GM23338 (cell line): ENCODE data around the gene MAP2K7. TPM values are rescaled to one million over a fixed set of nuclear protein-coding genes. Genes with fewer than 3 reads are reported as not detected.

Experiments
- ATAC-seq: fragments of 200-7000 bp; cut with Tn5 transposase; 3 replicates; pipeline ENCODE4 v1.9.1; 2020
- DNase-seq: peaks from one replicate; pipeline ENCODE4 v3.0.0-alpha.2; 2015; ENCODE audit warnings: low spot score
- H2AFZ ChIP-seq: fragments of 200-600 bp; sonication (generic); 2 replicates; pipeline ENCODE4 v1.8.0; 2016; ENCODE audit warnings: antibody characterized with exemption, mild to moderate bottlenecking, moderate library complexity
- H3F3A ChIP-seq: fragments of 200-600 bp; sonication (generic); replicated peaks from 2 replicates; pipeline ENCODE4 v1.8.0; 2017; ENCODE audit warnings: antibody characterized with exemption, mixed run types, low read depth
- H3K27ac ChIP-seq: fragments of 200-600 bp; sonication (generic); 2 replicates; pipeline ENCODE4 v1.6.1; 2016; ENCODE audit warnings: low read depth
- H3K27me3 ChIP-seq: fragments of 200-600 bp; sonication (generic); 2 replicates; pipeline ENCODE4 v1.8.0; 2016; ENCODE audit warnings: mild to moderate bottlenecking, mixed run types, moderate library complexity; ENCODE audit not compliant: insufficient read depth
- H3K36me3 ChIP-seq: fragments of 200-600 bp; sonication (generic); 2 replicates; pipeline ENCODE4 v1.8.0; 2016; ENCODE audit warnings: mild to moderate bottlenecking; ENCODE audit not compliant: insufficient read depth
- H3K4me1 ChIP-seq: fragments of 200-600 bp; sonication (generic); 2 replicates; pipeline ENCODE4 v1.8.0; 2016; ENCODE audit warnings: mild to moderate bottlenecking, moderate library complexity; ENCODE audit not compliant: insufficient read depth
- H3K4me2 ChIP-seq: fragments of 200-600 bp; sonication (generic); 2 replicates; pipeline ENCODE4 v1.7.1; 2017; ENCODE audit warnings: mixed run types
- H3K4me3 ChIP-seq: fragments of 200-600 bp; sonication (generic); 2 replicates; pipeline ENCODE4 v1.6.1; 2016; ENCODE audit warnings: mixed run types
- H3K79me2 ChIP-seq: fragments of 200-600 bp; sonication (generic); replicated peaks from 2 replicates; pipeline ENCODE4 v1.8.0; 2017; ENCODE audit warnings: mild to moderate bottlenecking; ENCODE audit not compliant: insufficient read depth
- H3K9me2 ChIP-seq: fragments of 200-600 bp; sonication (generic); 2 replicates; pipeline ENCODE4 v1.8.0; 2017; ENCODE audit not compliant: insufficient read depth
- H4K20me1 ChIP-seq: fragments of 200-600 bp; sonication (generic); replicated peaks from 2 replicates; pipeline ENCODE4 v1.8.0; 2017; ENCODE audit warnings: mild to moderate bottlenecking; ENCODE audit not compliant: insufficient read depth
- H3K27ac Mint-ChIP-seq: 2 replicates; pipeline ENCODE4 v1.8.0; 2020; ENCODE audit warnings: inconsistent platforms, mild to moderate bottlenecking, moderate library complexity, mixed read lengths
- H3K27me3 Mint-ChIP-seq: 3 replicates; pipeline ENCODE4 v1.8.0; 2022; ENCODE audit warnings: low read depth, mild to moderate bottlenecking, moderate library complexity, mixed read lengths, inconsistent platforms; ENCODE audit not compliant: insufficient read depth, poor library complexity
- H3K36me3 Mint-ChIP-seq: 3 replicates; pipeline ENCODE4 v1.8.0; 2021; ENCODE audit warnings: low read depth, mild to moderate bottlenecking, inconsistent platforms, moderate library complexity, mixed read lengths
- H3K4me1 Mint-ChIP-seq: 3 replicates; pipeline ENCODE4 v1.8.0; 2020; ENCODE audit warnings: mild to moderate bottlenecking, inconsistent platforms, mixed read lengths
- H3K4me3 Mint-ChIP-seq: 3 replicates; pipeline ENCODE4 v1.8.0; 2021; ENCODE audit warnings: moderate library complexity, mild to moderate bottlenecking, inconsistent platforms, mixed read lengths
- H3K9me3 Mint-ChIP-seq: 3 replicates; pipeline ENCODE4 v1.8.0; 2020; ENCODE audit warnings: moderate library complexity, mild to moderate bottlenecking, inconsistent platforms, mixed read lengths
- CREB1 ChIP-seq: fragments of 250-450 bp; sonication (Bioruptor Pico); IDR thresholded peaks from 2 replicates; pipeline ENCODE4 v1.5.0; 2020; ENCODE audit warnings: low read depth, mild to moderate bottlenecking, moderate library complexity
- EZH2 ChIP-seq: fragments of 200-600 bp; sonication (generic); IDR thresholded peaks from one replicate; pipeline ENCODE4 v1.8.0; 2017; ENCODE audit warnings: antibody characterized with exemption, mild to moderate bottlenecking, low read depth; ENCODE audit not compliant: unreplicated experiment
- EZH2phosphoT487 ChIP-seq: fragments of 200-600 bp; sonication (generic); IDR thresholded peaks from one replicate; pipeline ENCODE4 v1.8.1; 2018; ENCODE audit warnings: antibody characterized with exemption; ENCODE audit not compliant: unreplicated experiment
- JUNB ChIP-seq: IDR thresholded peaks from one replicate; pipeline ENCODE4 v1.6.1; 2016; ENCODE audit warnings: antibody characterized with exemption; ENCODE audit not compliant: unreplicated experiment
- NANOG ChIP-seq: IDR thresholded peaks from 2 replicates; pipeline ENCODE4 v1.6.1; 2016; ENCODE audit warnings: antibody characterized with exemption, borderline replicate concordance
- POLR2AphosphoS5 ChIP-seq: IDR thresholded peaks from 2 replicates; pipeline ENCODE4 v1.6.1; 2016; ENCODE audit warnings: antibody characterized with exemption, low read depth
- STAT1 ChIP-seq: IDR thresholded peaks from one replicate; pipeline ENCODE4 v1.6.1; 2016; ENCODE audit warnings: antibody characterized with exemption; ENCODE audit not compliant: unreplicated experiment
- ZNF114 ChIP-seq: fragments of 250-450 bp; sonication (Bioruptor Pico); IDR thresholded peaks from 2 replicates; pipeline ENCODE4 v1.5.0; 2020; ENCODE audit warnings: mild to moderate bottlenecking, moderate library complexity
- ZNF331 ChIP-seq: fragments of 250-450 bp; sonication (Bioruptor Pico); IDR thresholded peaks from 2 replicates; pipeline ENCODE4 v1.5.0; 2020; ENCODE audit warnings: low read depth, mild to moderate bottlenecking, moderate library complexity
- polyA plus RNA-seq: library from polyadenylated mRNA; unstranded; fragments of >200 nt; fragmentation: Nextera tagmentation; extraction: Ambion mirVana; gene quantifications from 2 replicates; pipeline ENCODE4 v1.2.1, GENCODE V29; 2016
- total RNA-seq: library from RNA; depleted of rRNA; stranded (reverse); fragments of >200 nt; shearing (Covaris generic); gene quantifications from 2 replicates; pipeline ENCODE4 v1.2.3, GENCODE V29; 2014
- TF ChIP-seq, protein P1 (sequence below): IDR thresholded peaks from 2 replicates; pipeline ENCODE4 v1.6.1; 2016; ENCODE audit warnings: antibody characterized with exemption
- TF ChIP-seq, protein P2 (sequence below), 2 experiments: fragments of 200-600 bp in 1 of 2; sonication (generic) in 1 of 2; conservative IDR thresholded peaks; 2 replicates each; pipeline versions ENCODE4 v1.5.1 to v1.6.1; 2016 to 2017; ENCODE audit warnings: antibody characterized with exemption in 2 of 2, low read depth in 2 of 2, mild to moderate bottlenecking in 2 of 2, moderate library complexity in 1 of 2
- TF ChIP-seq, protein P3 (sequence below): fragments of 250-450 bp; sonication (Bioruptor Pico); IDR thresholded peaks from 2 replicates; pipeline ENCODE4 v1.5.0; 2020; ENCODE audit warnings: mild to moderate bottlenecking, moderate library complexity
- TF ChIP-seq, protein P4 (sequence below): IDR thresholded peaks from one replicate; pipeline ENCODE4 v1.6.1; 2018; ENCODE audit warnings: antibody characterized with exemption; ENCODE audit not compliant: unreplicated experiment

The MAP2K7 gene
- total and polyA plus RNA-seq, 2 experiments from 2014 or later: 11.3 to 22.6 TPM

DNA sequence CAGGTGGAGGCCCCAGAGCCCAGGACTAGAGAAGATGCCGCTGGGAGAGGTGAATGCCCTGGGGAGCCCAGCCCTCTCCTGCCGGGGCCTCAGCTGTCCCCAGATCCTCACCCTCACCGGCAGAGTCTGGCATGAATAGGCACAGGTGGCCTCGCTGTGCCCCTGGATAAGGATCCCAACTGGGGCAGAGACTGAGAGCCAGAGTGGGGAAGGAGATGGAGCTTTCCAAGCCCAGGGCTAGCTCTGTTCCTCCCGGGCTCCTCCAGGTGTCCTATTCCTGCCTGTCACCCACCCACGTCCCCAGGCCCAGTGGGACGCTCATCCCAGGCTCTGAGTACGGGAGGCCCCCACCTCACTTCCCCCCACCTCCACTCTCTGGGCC lies 46.0 kb upstream of the MAP2K7 start:
- ATAC-seq: no peak; the same call in 2 of the 3 replicates

More for the DNA sequence above, 46.0 kb upstream of the MAP2K7 start:
- Mint-ChIP-seq H3K9me3 (no peaks in the 10 kb centered on the region), H3K4me1 (peaks cover 38% of the 10 kb centered on the region), H3K36me3 (no peaks in the 10 kb centered on the region; the same call in 2 of the 3 replicates), H3K27ac (no peak overlapping the region), H3K27me3 (peaks cover 29% of the 10 kb centered on the region), H3K4me3 (peak overlapping the region; percentile 61)
- Histone ChIP-seq H3F3A (0 out of 2 replicates have a peak, but pooled peaks cover 6% of the 10 kb centered on the region), H3K27ac (no peak overlapping the region), H3K4me1 (peaks cover 31% of the 10 kb centered on the region), H2AFZ (0 out of 2 replicates have a peak overlapping the region, but pooled peaks have one; percentile 56), H3K36me3 (no peaks in the 10 kb centered on the region), H3K4me2 (peak overlapping the region; percentile 84), H3K4me3 (peak overlapping the region; percentile 57), H3K27me3 (peaks cover 14% of the 10 kb centered on the region), H3K79me2 (no peaks in the 10 kb centered on the region), H3K9me2 (no peaks in the 10 kb centered on the region), H4K20me1 (no peaks in the 10 kb centered on the region)
- no peak for TF ChIP-seq CREB1 (CRISPR knock-in tag)
- TF ChIP-seq, protein P1, sequence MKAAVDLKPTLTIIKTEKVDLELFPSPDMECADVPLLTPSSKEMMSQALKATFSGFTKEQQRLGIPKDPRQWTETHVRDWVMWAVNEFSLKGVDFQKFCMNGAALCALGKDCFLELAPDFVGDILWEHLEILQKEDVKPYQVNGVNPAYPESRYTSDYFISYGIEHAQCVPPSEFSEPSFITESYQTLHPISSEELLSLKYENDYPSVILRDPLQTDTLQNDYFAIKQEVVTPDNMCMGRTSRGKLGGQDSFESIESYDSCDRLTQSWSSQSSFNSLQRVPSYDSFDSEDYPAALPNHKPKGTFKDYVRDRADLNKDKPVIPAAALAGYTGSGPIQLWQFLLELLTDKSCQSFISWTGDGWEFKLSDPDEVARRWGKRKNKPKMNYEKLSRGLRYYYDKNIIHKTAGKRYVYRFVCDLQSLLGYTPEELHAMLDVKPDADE: no peak
- no peak for TF ChIP-seq JUNB
- no peak for TF ChIP-seq EZH2phosphoT487
- no peak for TF ChIP-seq ZNF331 (CRISPR knock-in tag)
- TF ChIP-seq NANOG: no peak
- TF ChIP-seq, protein P2, sequence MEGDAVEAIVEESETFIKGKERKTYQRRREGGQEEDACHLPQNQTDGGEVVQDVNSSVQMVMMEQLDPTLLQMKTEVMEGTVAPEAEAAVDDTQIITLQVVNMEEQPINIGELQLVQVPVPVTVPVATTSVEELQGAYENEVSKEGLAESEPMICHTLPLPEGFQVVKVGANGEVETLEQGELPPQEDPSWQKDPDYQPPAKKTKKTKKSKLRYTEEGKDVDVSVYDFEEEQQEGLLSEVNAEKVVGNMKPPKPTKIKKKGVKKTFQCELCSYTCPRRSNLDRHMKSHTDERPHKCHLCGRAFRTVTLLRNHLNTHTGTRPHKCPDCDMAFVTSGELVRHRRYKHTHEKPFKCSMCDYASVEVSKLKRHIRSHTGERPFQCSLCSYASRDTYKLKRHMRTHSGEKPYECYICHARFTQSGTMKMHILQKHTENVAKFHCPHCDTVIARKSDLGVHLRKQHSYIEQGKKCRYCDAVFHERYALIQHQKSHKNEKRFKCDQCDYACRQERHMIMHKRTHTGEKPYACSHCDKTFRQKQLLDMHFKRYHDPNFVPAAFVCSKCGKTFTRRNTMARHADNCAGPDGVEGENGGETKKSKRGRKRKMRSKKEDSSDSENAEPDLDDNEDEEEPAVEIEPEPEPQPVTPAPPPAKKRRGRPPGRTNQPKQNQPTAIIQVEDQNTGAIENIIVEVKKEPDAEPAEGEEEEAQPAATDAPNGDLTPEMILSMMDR (conservative IDR thresholded peaks at IDR 0.05; ENCODE audit: low read depth in 2 of 2): no peak
- TF ChIP-seq, protein P3, sequence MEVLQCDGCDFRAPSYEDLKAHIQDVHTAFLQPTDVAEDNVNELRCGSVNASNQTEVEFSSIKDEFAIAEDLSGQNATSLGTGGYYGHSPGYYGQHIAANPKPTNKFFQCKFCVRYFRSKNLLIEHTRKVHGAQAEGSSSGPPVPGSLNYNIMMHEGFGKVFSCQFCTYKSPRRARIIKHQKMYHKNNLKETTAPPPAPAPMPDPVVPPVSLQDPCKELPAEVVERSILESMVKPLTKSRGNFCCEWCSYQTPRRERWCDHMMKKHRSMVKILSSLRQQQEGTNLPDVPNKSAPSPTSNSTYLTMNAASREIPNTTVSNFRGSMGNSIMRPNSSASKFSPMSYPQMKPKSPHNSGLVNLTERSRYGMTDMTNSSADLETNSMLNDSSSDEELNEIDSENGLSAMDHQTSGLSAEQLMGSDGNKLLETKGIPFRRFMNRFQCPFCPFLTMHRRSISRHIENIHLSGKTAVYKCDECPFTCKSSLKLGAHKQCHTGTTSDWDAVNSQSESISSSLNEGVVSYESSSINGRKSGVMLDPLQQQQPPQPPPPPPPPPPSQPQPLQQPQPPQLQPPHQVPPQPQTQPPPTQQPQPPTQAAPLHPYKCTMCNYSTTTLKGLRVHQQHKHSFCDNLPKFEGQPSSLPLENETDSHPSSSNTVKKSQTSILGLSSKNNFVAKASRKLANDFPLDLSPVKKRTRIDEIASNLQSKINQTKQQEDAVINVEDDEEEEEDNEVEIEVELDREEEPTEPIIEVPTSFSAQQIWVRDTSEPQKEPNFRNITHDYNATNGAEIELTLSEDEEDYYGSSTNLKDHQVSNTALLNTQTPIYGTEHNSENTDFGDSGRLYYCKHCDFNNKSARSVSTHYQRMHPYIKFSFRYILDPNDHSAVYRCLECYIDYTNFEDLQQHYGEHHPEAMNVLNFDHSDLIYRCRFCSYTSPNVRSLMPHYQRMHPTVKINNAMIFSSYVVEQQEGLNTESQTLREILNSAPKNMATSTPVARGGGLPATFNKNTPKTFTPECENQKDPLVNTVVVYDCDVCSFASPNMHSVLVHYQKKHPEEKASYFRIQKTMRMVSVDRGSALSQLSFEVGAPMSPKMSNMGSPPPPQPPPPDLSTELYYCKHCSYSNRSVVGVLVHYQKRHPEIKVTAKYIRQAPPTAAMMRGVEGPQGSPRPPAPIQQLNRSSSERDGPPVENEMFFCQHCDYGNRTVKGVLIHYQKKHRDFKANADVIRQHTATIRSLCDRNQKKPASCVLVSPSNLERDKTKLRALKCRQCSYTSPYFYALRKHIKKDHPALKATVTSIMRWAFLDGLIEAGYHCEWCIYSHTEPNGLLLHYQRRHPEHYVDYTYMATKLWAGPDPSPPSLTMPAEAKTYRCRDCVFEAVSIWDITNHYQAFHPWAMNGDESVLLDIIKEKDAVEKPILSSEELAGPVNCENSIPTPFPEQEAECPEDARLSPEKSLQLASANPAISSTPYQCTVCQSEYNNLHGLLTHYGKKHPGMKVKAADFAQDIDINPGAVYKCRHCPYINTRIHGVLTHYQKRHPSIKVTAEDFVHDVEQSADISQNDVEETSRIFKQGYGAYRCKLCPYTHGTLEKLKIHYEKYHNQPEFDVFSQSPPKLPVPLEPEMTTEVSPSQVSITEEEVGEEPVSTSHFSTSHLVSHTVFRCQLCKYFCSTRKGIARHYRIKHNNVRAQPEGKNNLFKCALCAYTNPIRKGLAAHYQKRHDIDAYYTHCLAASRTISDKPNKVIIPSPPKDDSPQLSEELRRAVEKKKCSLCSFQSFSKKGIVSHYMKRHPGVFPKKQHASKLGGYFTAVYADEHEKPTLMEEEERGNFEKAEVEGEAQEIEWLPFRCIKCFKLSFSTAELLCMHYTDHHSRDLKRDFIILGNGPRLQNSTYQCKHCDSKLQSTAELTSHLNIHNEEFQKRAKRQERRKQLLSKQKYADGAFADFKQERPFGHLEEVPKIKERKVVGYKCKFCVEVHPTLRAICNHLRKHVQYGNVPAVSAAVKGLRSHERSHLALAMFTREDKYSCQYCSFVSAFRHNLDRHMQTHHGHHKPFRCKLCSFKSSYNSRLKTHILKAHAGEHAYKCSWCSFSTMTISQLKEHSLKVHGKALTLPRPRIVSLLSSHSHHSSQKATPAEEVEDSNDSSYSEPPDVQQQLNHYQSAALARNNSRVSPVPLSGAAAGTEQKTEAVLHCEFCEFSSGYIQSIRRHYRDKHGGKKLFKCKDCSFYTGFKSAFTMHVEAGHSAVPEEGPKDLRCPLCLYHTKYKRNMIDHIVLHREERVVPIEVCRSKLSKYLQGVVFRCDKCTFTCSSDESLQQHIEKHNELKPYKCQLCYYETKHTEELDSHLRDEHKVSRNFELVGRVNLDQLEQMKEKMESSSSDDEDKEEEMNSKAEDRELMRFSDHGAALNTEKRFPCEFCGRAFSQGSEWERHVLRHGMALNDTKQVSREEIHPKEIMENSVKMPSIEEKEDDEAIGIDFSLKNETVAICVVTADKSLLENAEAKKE (CRISPR knock-in tag): no peak
- TF ChIP-seq EZH2: no peak
- TF ChIP-seq, protein P4, sequence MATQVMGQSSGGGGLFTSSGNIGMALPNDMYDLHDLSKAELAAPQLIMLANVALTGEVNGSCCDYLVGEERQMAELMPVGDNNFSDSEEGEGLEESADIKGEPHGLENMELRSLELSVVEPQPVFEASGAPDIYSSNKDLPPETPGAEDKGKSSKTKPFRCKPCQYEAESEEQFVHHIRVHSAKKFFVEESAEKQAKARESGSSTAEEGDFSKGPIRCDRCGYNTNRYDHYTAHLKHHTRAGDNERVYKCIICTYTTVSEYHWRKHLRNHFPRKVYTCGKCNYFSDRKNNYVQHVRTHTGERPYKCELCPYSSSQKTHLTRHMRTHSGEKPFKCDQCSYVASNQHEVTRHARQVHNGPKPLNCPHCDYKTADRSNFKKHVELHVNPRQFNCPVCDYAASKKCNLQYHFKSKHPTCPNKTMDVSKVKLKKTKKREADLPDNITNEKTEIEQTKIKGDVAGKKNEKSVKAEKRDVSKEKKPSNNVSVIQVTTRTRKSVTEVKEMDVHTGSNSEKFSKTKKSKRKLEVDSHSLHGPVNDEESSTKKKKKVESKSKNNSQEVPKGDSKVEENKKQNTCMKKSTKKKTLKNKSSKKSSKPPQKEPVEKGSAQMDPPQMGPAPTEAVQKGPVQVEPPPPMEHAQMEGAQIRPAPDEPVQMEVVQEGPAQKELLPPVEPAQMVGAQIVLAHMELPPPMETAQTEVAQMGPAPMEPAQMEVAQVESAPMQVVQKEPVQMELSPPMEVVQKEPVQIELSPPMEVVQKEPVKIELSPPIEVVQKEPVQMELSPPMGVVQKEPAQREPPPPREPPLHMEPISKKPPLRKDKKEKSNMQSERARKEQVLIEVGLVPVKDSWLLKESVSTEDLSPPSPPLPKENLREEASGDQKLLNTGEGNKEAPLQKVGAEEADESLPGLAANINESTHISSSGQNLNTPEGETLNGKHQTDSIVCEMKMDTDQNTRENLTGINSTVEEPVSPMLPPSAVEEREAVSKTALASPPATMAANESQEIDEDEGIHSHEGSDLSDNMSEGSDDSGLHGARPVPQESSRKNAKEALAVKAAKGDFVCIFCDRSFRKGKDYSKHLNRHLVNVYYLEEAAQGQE: no peak
- TF ChIP-seq STAT1: no peak
- no peak for TF ChIP-seq ZNF114 (CRISPR knock-in tag)
- TF ChIP-seq POLR2AphosphoS5: no peak
- no peak for DNase-seq
